Left kidney (tissue), 2 donors: ENCODE results near the gene DDC. TPM values are rescaled to one million over a fixed set of nuclear protein-coding genes. Genes with fewer than 3 reads are reported as not detected.

Experiments used
- DNase-seq: peaks from one replicate; pipeline ENCODE4 v3.0.0-alpha.2; 2013
- polyA plus RNA-seq: library from polyadenylated mRNA; unstranded; fragments of 120-200 nt; gene quantifications from one replicate; pipeline ENCODE4 v1.2.1, GENCODE V29; 2013; ENCODE audit not compliant: insufficient read length

Gene DDC
- polyA plus RNA-seq, 1 donor, result 76.2 TPM

GRCh38 chr7:50491209-50491608 lies 74.0 kb downstream of the DDC start:
- DNase-seq, result no peak

GRCh38 chr7:50488379-50488778 lies 76.8 kb downstream of the DDC start:
- DNase-seq, result no peak

- DNase-seq, result no peak
These were observed 78.7 kb downstream of the DDC start for GRCh38 chr7:50486512-50486911.

DNA sequence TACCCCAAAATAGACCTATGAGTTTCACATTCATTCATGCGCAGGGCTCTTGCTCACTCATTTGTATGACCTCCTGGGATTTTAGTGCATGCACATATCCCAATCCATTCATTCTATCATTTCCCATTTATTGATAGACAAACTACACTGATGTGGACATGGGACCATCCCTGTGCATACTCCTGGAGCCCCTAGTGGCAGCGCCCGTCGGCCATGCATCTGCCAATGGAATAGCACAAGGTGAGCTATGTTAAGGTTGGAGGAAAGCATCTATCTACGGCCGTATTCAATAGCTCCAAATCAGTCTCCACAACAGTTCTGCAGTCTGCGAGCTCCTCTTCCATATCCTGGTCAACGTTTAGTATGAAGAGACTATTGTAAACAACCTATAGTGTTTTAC lies 83.3 kb downstream of the DDC start:
- DNase-seq, result no peak

GRCh38 chr7:50480797-50481196 lies 84.4 kb downstream of the DDC start:
- DNase-seq, result no peak

DNA sequence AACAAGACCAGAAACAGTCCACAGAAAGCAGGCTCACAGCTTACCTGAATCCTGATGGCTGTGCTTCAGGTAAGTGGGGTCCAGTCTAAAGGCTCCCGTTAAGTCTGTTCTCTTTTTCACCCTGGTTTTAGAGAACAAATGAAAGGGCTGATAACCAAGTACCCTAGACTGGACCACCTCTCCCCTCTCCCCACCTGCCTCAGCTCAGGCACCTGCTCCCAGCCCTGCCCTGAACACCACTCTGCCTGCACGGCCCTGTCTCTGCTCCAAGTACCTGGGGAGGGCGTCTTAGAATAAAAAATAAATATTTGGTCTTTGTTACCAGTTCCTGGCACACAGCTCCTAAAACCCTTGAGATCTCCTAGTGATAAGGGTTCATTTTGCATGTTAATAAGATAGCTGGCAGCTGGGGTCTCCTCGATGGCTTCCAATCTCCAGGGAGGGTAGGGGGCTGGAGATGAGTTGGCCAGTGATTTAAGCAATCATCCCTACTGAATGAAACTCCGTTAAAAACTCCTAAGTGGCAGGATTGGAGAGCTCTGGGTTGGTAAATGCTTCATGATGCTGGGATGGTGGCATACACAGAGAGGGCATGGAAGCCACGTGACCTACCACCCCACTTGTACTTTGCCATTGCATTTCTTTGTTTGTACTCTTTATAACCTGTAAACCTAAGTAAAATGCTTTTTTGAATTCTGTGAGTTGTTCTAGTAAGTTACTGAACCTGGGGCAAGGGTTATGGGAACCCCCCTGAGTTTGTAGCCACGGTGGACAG lies 85.3 kb downstream of the DDC start:
- no peak for DNase-seq

- no peak for DNase-seq
These were observed 87.6 kb downstream of the DDC start for GRCh38 chr7:50477640-50478039.

GRCh38 chr7:50476953-50477625 lies 88.1 kb downstream of the DDC start:
- DNase-seq, result no peak

DNA sequence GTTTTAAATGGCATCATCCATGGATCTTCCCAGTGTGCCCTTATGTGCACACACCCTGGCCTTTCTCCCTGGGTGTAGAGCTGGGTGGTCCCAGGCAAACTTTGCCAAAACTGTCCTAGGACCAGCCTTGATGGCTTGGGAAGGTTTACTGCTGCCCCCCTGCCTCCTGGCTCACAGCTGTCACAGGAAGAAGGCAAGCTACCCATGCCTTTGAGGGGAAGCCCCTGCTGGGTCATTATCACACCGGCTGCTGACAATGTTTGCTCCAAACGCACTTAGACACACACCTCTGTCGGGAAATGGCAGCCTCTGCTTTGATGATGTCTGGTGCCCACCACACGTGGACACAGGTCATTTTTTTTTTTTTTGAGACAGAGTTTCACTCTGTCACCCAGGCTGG lies 89.9 kb downstream of the DDC start:
- no peak for DNase-seq

GRCh38 chr7:50474382-50475160 lies 90.6 kb downstream of the DDC start:
- no peak for DNase-seq

DNA sequence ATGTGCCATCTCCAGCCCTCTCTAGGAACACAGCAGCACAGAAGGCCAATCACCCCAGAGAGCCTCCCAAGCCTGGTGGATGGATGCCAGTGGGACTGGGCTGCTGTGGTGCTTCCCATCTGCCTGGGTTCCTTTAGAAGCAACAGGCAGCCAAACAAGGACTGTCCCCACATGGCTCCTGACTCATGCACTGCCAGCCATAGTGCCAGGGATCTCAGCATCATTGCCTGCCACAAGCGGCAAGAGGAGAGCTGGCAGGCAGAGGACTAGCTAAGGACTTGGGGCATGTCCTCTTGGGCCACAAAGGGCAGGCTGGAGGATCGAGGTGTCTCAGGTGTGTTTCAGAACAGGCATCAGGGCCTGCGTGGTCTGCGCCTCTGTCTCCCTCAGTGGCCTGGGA lies 91.7 kb downstream of the DDC start:
- no peak for DNase-seq

- no peak for DNase-seq
These were observed 92.8 kb downstream of the DDC start for GRCh38 chr7:50472427-50472826.

- no peak for DNase-seq
These were observed 93.2 kb downstream of the DDC start for GRCh38 chr7:50471970-50472369.

- no peak for DNase-seq
These were observed 94.7 kb downstream of the DDC start for GRCh38 chr7:50470250-50471163.

GRCh38 chr7:50469181-50469580 lies 96.0 kb downstream of the DDC start:
- no peak for DNase-seq

GRCh38 chr7:50467817-50468610 lies 97.2 kb downstream of the DDC start:
- DNase-seq, result peak; percentile 59

DNA sequence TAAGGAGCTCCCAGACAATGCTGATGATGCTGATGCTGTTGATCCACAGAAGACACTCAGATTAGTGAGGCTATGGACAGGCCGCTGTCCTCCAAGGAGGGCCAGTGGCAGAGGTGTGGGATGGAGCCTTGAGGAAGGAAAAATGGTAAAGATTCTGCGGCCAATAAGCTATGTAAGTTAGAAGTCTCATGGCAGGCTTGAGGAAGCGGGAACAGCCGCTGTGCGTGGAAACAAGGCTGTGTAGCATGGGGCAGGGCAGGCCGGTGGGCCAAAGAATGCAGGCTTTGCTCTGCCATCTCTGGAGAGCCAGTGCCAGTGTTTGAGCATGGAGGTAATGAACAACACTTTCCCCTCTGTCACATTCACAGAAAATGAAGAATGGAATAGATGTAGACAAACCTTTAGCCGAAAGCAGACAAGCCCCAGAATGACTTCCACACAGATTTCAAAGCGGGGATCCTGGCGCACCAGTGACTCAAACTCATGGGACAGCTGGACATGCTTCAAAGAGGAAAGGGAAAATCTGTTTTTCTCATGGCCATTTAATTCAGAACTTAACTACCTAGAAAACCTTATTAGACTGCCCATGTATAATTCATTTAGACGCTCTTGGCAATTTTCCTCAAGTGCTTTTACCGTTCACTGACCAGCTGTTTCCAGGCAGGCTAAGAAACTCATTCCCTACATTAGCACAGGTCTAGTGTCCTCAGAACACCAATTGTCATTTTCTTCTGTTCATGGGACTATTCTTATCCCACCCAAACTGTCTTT lies 98.2 kb downstream of the DDC start:
- no peak for DNase-seq

GRCh38 chr7:50463035-50463434 lies 102.2 kb downstream of the DDC start:
- DNase-seq, result no peak

DNA sequence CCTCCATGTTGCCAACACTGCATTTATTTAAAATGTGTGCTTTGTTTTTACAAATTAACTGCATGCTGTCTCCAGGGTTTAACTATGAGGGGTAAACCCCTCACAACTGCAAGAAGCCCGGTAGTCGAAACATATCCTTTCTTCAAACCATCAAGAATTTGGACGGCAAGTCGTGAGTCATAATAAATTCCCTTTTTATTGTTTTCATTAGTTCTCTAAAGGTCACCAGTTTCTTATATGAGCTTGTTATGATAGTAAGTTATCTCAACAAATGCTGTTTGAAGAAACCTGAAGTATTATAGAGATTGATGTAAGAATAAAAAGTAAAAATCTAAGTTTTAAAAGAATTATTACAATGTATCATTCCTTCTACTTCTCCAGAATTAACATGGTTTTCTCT lies 102.8 kb downstream of the DDC start:
- DNase-seq, result no peak

- no peak for DNase-seq
These were observed 103.5 kb downstream of the DDC start for GRCh38 chr7:50461695-50462094.
